RWPE2 (cell line): ENCODE measurements around the gene CLDN4.

ENCODE experiments used
- ATAC-seq: fragments of 200-7000 bp; cut with Tn5 transposase; 3 replicates; pipeline ENCODE4 v1.9.1; 2021; ENCODE audit warnings: low read depth
- DNase-seq: peaks from one replicate; pipeline ENCODE4 v3.0.0-alpha.2; 2020; ENCODE audit warnings: low spot score
- H3K27ac ChIP-seq: fragments of 450-650 bp; 2 replicates; pipeline ENCODE4 v1.5.1; 2017; ENCODE audit warnings: mild to moderate bottlenecking; ENCODE audit not compliant: poor library complexity, severe bottlenecking
- H3K27me3 ChIP-seq: fragments of 250-450 bp; sonication (Bioruptor Pico); 2 replicates; pipeline ENCODE4 v1.5.1; 2021; ENCODE audit warnings: mild to moderate bottlenecking, moderate library complexity; ENCODE audit not compliant: insufficient read depth, poor library complexity, severe bottlenecking
- H3K36me3 ChIP-seq: fragments of 250-450 bp; sonication (Bioruptor Pico); 2 replicates; pipeline ENCODE4 v1.5.1; 2020; ENCODE audit warnings: low read depth, mild to moderate bottlenecking, moderate library complexity
- H3K4me1 ChIP-seq: fragments of 250-450 bp; sonication (Bioruptor Pico); 2 replicates; pipeline ENCODE4 v1.5.1; 2021; ENCODE audit warnings: mild to moderate bottlenecking, moderate library complexity; ENCODE audit not compliant: insufficient read depth, poor library complexity, severe bottlenecking
- H3K4me3 ChIP-seq: fragments of 250-450 bp; sonication (Bioruptor Pico); 2 replicates; pipeline ENCODE4 v1.5.1; 2021; ENCODE audit warnings: mild to moderate bottlenecking, moderate library complexity; ENCODE audit not compliant: severe bottlenecking
- H3K9me3 ChIP-seq: fragments of 250-450 bp; sonication (Bioruptor Pico); 2 replicates; pipeline ENCODE4 v1.5.1; 2021; ENCODE audit warnings: mild to moderate bottlenecking, moderate library complexity; ENCODE audit not compliant: severe bottlenecking
- TF ChIP-seq, protein P1 (sequence below): fragments of 450-650 bp; IDR thresholded peaks from one replicate; pipeline ENCODE4 v1.5.1; 2017; ENCODE audit warnings: mild to moderate bottlenecking, moderate library complexity; ENCODE audit not compliant: poor library complexity, severe bottlenecking

CLDN4 gene

DNA sequence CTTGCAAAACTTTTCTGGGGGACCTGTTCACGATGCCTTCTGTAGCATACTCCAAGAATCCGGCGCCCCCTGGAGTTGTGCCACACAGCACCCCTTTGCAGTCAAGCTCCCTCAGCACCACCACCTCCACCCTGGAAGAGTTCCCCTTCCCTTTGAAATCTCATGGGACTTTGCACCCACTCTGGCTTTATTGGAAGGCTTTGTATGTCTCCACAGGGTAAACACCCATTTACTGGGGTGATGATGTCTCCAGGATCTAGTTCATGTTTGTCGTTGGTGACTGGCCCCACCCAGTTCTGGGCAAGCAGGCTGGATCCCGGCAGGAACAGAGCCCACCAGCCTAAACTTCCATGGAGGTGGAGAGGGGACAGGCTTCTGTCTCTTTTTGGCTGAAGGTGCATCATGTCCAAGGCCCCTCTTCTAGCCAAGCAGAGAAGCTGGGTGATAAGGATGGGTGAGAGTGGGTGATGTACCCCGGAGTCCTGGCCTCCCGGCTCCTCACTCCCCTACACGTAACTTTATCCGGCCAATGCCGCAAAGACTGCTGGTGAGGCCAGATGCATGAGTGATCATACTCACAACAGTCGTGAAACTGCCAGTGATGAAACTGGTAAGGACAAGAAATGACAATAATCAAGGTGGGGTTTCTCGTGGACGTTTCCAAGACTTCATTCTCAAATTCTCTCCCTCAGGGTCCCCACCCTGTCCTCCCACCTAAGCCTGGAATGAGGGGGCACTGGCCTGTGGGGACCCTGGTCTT is 695 bp upstream of the CLDN4 start:
- no peak for DNase-seq
- no peaks in the 10 kb centered on the region for H3K9me3 ChIP-seq
- H3K27me3 ChIP-seq: no peaks in the 10 kb centered on the region
- H3K4me1 ChIP-seq: peaks cover 47% of the 10 kb centered on the region
- H3K27ac ChIP-seq: peak overlapping the region; percentile 65
- TF ChIP-seq, protein P1, sequence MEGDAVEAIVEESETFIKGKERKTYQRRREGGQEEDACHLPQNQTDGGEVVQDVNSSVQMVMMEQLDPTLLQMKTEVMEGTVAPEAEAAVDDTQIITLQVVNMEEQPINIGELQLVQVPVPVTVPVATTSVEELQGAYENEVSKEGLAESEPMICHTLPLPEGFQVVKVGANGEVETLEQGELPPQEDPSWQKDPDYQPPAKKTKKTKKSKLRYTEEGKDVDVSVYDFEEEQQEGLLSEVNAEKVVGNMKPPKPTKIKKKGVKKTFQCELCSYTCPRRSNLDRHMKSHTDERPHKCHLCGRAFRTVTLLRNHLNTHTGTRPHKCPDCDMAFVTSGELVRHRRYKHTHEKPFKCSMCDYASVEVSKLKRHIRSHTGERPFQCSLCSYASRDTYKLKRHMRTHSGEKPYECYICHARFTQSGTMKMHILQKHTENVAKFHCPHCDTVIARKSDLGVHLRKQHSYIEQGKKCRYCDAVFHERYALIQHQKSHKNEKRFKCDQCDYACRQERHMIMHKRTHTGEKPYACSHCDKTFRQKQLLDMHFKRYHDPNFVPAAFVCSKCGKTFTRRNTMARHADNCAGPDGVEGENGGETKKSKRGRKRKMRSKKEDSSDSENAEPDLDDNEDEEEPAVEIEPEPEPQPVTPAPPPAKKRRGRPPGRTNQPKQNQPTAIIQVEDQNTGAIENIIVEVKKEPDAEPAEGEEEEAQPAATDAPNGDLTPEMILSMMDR: no peak
- no peak for ATAC-seq
- H3K36me3 ChIP-seq: no peaks in the 10 kb centered on the region
- H3K4me3 ChIP-seq: no peak overlapping the region

DNA sequence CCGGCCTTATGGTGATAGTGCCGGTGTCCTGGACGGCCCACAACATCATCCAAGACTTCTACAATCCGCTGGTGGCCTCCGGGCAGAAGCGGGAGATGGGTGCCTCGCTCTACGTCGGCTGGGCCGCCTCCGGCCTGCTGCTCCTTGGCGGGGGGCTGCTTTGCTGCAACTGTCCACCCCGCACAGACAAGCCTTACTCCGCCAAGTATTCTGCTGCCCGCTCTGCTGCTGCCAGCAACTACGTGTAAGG is 713 bp downstream of the CLDN4 start:
- no peaks in the 10 kb centered on the region for H3K9me3 ChIP-seq
- no peak for DNase-seq
- H3K4me1 ChIP-seq: peaks cover 47% of the 10 kb centered on the region
- H3K27ac ChIP-seq: peak overlapping the region; percentile 65
- peak overlapping the region; percentile 29 for H3K4me3 ChIP-seq
- TF ChIP-seq, protein P1: no peak
- no peak; the same call in 2 of the 3 replicates for ATAC-seq
- no peaks in the 10 kb centered on the region for H3K27me3 ChIP-seq
- no peaks in the 10 kb centered on the region for H3K36me3 ChIP-seq

DNA sequence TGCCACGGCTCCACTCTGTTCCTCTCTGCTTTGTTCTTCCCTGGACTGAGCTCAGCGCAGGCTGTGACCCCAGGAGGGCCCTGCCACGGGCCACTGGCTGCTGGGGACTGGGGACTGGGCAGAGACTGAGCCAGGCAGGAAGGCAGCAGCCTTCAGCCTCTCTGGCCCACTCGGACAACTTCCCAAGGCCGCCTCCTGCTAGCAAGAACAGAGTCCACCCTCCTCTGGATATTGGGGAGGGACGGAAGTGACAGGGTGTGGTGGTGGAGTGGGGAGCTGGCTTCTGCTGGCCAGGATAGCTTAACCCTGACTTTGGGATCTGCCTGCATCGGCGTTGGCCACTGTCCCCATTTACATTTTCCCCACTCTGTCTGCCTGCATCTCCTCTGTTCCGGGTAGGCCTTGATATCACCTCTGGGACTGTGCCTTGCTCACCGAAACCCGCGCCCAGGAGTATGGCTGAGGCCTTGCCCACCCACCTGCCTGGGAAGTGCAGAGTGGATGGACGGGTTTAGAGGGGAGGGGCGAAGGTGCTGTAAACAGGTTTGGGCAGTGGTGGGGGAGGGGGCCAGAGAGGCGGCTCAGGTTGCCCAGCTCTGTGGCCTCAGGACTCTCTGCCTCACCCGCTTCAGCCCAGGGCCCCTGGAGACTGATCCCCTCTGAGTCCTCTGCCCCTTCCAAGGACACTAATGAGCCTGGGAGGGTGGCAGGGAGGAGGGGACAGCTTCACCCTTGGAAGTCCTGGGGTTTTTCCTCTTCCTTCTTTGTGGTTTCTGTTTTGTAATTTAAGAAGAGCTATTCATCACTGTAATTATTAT is 1.2 kb downstream of the CLDN4 start:
- TF ChIP-seq, protein P1: no peak
- H3K27ac ChIP-seq: peak overlapping the region; percentile 65
- ATAC-seq (peak; percentile 66), DNase-seq (peak; percentile 92)
- no peaks in the 10 kb centered on the region for H3K36me3 ChIP-seq
- no peaks in the 10 kb centered on the region for H3K27me3 ChIP-seq
- no peaks in the 10 kb centered on the region for H3K9me3 ChIP-seq
- peak overlapping the region; percentile 29 for H3K4me3 ChIP-seq
- peaks cover 47% of the 10 kb centered on the region for H3K4me1 ChIP-seq

DNA sequence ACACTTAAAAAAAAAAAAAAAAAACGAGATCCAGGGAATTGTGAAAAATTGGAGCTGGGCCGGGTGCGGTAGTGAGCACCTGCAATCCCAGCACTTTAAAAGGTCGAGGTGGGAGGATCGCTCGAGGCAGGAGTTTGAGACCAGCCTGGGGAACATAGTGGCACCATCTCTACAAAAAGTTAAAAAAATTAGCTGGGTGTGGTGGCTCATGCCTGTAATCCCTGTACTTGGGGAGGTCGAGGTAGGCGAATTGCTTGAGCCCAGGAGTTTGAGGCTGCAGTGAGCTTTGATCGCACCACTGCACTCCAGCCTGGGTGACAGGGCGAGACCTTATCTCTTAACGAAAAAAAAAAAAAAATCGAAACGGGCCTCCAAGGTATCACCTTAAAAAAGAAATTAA is 2.0 kb downstream of the CLDN4 start:
- Histone ChIP-seq H3K36me3 (no peaks in the 10 kb centered on the region), H3K27me3 (no peaks in the 10 kb centered on the region), H3K4me3 (no peak overlapping the region), H3K27ac (peak overlapping the region; percentile 65), H3K9me3 (no peaks in the 10 kb centered on the region), H3K4me1 (peaks cover 45% of the 10 kb centered on the region)
- ATAC-seq (no peak), DNase-seq (no peak)
- TF ChIP-seq, protein P1: no peak
